ENCODE results near the gene ZBTB7C. TPM values are rescaled to one million over a fixed set of nuclear protein-coding genes. Genes with fewer than 3 reads are reported as not detected.

ZBTB7C gene
- polyA plus RNA-seq, 1 experiment = not detected

DNA sequence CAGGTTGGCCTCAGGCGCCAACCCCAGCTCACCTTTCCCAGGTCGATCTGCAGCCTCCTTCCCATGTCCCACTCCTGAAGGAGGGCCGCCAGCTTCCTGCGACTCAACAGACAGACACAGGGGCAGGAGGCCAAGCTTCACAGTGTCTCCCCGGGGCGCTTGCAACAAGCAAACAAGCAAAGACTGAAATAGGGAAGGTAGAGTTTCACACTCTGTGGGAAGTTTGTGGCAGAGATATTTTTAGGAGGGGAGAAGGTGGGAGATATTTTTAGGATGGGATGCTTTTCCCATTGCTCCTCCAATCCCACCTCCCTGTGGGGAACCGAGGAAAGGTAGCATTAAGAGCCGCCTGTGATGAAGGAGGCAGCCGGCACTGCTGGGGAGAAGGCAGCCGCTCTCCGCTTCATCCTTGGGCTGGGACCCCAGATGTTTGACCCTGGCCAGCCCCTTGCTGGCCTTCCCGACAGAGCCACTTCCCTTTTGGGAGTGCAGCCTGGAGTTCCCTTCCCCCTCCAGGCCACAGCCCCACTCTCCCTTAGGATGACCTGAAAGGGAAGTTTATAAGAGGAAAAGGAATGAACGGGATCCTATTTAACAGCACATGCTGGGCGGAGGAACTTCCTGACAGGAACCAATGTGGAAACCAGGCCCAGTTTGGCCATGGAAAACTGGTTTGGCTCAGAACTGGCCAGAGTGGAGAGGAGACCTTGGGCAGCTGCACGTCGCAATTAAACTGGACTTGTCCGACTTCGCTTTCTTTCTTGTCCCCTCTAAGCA lies 336.6 kb downstream of the ZBTB7C start:
- Histone ChIP-seq H3K4me3 (ENCODE audit: low read depth, low read length) (no peak overlapping the region), H3K36me3 (ENCODE audit: control insufficient read depth, insufficient read depth, low read length) (no peaks in the 10 kb centered on the region), H3K27me3 (ENCODE audit: control insufficient read depth, insufficient read depth, low read length) (peaks cover 9% of the 10 kb centered on the region; the same call in 1 of the 2 replicates)
- ChIA-PET POLR2A (no interaction called here), CTCF (no interaction called here)
- DNase-seq (ENCODE audit: low read depth) = no peak
- TF ChIP-seq, protein P1, sequence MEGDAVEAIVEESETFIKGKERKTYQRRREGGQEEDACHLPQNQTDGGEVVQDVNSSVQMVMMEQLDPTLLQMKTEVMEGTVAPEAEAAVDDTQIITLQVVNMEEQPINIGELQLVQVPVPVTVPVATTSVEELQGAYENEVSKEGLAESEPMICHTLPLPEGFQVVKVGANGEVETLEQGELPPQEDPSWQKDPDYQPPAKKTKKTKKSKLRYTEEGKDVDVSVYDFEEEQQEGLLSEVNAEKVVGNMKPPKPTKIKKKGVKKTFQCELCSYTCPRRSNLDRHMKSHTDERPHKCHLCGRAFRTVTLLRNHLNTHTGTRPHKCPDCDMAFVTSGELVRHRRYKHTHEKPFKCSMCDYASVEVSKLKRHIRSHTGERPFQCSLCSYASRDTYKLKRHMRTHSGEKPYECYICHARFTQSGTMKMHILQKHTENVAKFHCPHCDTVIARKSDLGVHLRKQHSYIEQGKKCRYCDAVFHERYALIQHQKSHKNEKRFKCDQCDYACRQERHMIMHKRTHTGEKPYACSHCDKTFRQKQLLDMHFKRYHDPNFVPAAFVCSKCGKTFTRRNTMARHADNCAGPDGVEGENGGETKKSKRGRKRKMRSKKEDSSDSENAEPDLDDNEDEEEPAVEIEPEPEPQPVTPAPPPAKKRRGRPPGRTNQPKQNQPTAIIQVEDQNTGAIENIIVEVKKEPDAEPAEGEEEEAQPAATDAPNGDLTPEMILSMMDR (IDR thresholded peaks at IDR 0.05; ENCODE audit: insufficient read depth, low read depth, low read length) = no peak

DNA sequence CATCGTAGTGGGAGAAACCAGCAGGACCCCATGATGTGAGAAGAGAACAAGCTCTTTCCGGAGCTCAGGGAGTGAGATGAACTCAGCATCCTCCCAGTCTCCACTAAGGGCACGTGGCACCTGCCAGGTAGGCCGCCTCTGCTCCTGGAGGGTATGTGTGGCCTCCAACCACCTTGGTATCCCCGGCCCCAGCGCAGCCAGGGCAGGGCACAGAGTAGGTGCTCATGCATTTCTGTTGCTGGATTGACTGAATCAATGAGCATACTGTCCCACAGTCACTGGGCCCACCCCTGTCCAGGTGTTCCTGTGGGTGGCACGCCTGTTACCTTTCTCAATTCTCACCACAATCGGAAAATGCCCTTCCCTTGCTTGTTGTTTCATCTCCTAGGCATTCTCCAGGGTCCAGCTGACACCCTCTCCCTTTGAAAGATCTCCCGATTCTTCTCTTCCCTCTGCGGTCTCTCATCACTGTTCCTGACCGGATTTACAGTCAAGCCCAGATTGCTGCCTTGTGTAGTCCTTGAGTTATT lies 340.2 kb downstream of the ZBTB7C start:
- Histone ChIP-seq H3K4me3 (ENCODE audit: low read depth, low read length) (no peak overlapping the region), H3K27me3 (ENCODE audit: control insufficient read depth, insufficient read depth, low read length) (0 out of 2 replicates have a peak, but pooled peaks cover 3% of the 10 kb centered on the region), H3K36me3 (ENCODE audit: control insufficient read depth, insufficient read depth, low read length) (no peaks in the 10 kb centered on the region)
- ChIA-PET POLR2A (no interaction called here), CTCF (no interaction called here)
- DNase-seq (ENCODE audit: low read depth) = no peak
- TF ChIP-seq, protein P1 (IDR thresholded peaks at IDR 0.05; ENCODE audit: insufficient read depth, low read depth, low read length) = no peak

- Histone ChIP-seq H3K4me3 (ENCODE audit: low read depth, low read length) (no peak overlapping the region), H3K36me3 (ENCODE audit: control insufficient read depth, insufficient read depth, low read length) (no peaks in the 10 kb centered on the region), H3K27me3 (ENCODE audit: control insufficient read depth, insufficient read depth, low read length) (0 out of 2 replicates have a peak, but pooled peaks cover 3% of the 10 kb centered on the region)
- CTCF ChIA-PET = interaction anchor here (0.7 to 1.3 kb wide), 2 partner anchors 8 to 9 kb away, joined by 3 read pairs; no protein-coding TSS in a partner anchor
- TF ChIP-seq, protein P1 (IDR thresholded peaks at IDR 0.05; ENCODE audit: insufficient read depth, low read depth, low read length) = no peak
- POLR2A ChIA-PET = no interaction called here
- DNase-seq (ENCODE audit: low read depth) = no peak
Measured at GRCh38 chr18:48066225-48066652, 342.9 kb downstream of the ZBTB7C start.

DNA sequence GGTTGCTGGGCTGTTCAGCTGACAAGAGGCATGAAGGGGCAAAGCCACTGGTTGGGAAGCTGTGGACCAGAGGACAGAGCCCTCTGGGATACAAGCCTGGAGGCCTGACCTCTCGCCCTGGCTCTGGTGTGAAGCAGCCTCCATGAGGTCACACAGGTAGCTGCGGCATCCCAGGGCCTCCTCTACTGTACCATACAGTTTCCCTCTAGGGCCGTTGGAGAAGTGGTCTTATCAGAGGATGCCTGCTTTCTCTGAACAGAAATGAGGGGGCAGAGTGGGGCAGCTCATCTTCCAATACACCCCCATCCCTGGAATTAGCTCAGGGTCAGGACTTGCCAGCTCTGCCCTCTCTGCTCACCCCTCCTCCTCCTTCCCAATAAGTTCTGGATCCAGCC lies 343.6 kb downstream of the ZBTB7C start:
- ChIA-PET POLR2A (no interaction called here), CTCF (no interaction called here)
- TF ChIP-seq, protein P1 (IDR thresholded peaks at IDR 0.05; ENCODE audit: insufficient read depth, low read depth, low read length) = no peak
- Histone ChIP-seq H3K36me3 (ENCODE audit: control insufficient read depth, insufficient read depth, low read length) (no peaks in the 10 kb centered on the region), H3K27me3 (ENCODE audit: control insufficient read depth, insufficient read depth, low read length) (peaks cover 3% of the 10 kb centered on the region; the same call in 1 of the 2 replicates), H3K4me3 (ENCODE audit: low read depth, low read length) (no peak overlapping the region)
- no peak for DNase-seq (ENCODE audit: low read depth)

- TF ChIP-seq, protein P1 (IDR thresholded peaks at IDR 0.05; ENCODE audit: insufficient read depth, low read depth, low read length) = no peak
- Histone ChIP-seq H3K36me3 (ENCODE audit: control insufficient read depth, insufficient read depth, low read length) (no peaks in the 10 kb centered on the region), H3K4me3 (ENCODE audit: low read depth, low read length) (no peak overlapping the region), H3K27me3 (ENCODE audit: control insufficient read depth, insufficient read depth, low read length) (peaks cover 1% of the 10 kb centered on the region; the same call in 1 of the 2 replicates)
- ChIA-PET POLR2A (no interaction called here), CTCF (interaction anchor here (1.0 kb wide), 1 partner anchor 32 kb away, joined by 3 read pairs; no protein-coding TSS in a partner anchor)
- no peak for DNase-seq (ENCODE audit: low read depth)
Measured at GRCh38 chr18:48064978-48065600, 344.1 kb downstream of the ZBTB7C start.
